Hematopoietic multipotent progenitor cell treated with erythropoietin and hydrocortisone succinate and interleukin-3 and kit ligand, for 17 days (in vitro differentiated cells): ENCODE data around the gene TMPRSS13.
"Not testable (repeated sequence)": the region's sequence is repeated elsewhere in the genome, so short reads cannot be mapped to it uniquely, and the experiment has no call there.

ENCODE experiments used
- DNase-seq: peaks from one replicate; pipeline ENCODE4 v3.0.0-alpha.2; 2015; ENCODE audit warnings: low spot score

Gene TMPRSS13

DNA sequence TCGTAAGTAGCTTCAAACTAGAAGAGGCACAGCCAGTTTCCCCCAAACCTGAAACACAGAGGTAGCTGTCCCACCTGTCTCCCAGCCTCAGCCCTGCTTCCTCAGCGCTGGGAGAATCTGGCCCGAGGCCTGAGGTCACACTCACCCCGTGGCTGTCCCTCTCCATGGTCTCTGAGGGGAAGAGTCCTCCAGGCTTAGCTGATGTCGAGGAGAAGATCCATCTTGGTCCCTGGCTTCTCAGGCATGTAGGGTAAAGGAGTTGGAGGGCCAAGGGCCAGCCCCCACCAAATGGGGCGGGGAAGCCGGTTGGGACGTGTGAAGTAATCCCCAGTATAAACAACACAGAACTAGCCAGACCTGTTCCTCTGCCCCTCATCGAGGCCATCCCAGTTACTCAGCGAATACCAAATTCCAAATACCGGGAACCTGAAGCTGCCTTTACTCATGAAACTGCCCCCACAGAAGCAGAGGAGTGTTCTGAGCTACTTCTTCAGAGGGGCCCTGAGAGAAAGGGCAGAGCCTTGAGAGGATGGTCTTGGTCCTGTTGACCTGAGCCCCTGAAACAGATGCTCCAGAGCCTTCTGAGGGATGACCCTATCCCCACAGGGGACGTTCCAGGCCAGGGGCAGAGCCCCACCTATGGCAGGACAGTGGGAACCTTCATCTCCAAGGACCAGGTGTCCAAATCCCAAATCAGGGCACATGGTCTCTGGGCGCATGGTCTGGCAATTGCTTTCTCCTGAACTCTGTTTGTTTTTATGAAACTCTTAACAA is at the start of gene TMPRSS13:
Gene TMPRSS13 (minus strand): TSS at position 261 of the 774 bp plus-strand sequence. CDS start 95 bp downstream, at position 166.
- no peak for DNase-seq

DNA sequence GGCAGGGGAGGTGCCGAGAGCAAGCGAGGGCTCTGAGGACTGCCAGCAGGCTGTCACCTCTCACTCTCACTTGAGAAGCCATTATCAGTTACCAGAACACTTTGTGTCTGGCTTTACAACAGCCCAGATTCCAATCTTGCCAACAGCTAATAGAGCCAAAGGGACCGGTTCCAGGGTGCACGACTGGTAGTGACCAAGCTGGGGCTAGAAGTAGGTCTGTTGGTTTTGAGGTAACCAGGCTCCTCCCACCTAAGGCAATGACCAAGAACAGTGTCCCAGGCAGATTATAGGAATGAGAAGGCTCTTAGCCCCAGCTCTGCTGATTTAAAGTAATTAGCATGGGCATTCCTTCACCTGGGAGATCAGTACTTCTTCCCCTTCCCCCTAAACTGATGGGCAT is 49.8 kb upstream of the TMPRSS13 start:
- no peak for DNase-seq

DNA sequence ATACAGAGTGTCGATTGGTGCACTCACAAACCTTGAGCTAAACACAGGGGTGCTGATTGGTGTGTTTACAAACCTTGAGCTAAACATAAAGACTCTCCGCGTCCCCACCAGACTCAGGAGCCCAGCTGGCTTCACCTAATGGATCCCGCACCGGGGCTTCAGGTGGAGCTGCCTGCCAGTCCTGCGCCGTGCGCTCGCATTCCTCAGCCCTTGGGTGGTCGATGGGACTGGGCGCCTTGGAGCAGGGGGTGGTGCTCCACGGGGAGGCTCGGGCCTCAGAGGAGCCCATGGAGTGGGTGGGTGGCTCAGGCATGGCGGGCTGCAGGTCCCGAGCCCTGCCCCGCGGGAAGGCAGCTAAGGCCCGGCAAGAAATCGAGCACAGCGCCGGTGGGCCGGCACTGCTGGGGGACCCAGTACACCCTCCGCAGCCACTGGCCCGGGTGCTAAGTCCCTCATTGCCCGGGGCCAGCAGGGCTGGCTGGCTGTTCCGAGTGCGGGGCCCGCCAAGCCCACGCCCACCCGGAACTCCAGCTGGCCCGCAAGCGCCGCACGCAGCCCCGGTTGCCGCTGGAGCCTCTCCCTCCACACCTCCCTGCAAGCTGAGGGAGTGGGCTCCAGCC is 49.2 kb upstream of the TMPRSS13 start:
- DNase-seq, result not testable (repeated sequence)

DNA sequence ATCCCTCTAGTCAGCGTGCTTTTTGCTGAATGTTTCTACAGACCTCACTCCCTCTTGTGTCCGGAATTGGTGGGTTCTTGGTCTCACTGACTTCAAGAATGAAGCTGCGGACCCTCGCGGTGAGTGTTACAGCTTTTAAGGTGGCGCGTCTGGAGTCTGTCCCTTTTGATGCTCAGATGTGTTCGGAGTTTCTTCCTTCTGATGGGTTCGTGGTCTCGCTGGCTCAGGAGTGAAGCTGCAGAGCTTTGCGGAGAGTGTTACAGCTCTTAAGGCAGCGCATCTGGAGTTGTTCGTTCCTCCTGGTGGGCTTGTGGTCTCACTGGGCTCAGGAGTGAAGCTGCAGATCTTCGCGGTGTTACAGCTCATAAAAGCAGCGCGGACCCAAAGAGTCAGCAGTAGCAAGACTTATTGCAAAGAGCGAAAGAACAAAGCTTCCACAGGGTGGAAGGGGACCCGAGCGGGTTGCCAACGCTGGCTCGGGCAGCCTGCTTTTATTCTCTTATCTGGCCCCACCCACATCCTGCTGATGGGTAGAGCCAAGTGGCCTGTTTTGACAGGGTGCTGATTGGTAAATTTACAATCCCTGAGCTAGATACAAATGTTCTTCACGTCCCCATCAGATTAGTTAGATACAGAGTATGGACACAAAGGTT is 48.5 kb upstream of the TMPRSS13 start:
- DNase-seq, result not testable (repeated sequence)

DNA sequence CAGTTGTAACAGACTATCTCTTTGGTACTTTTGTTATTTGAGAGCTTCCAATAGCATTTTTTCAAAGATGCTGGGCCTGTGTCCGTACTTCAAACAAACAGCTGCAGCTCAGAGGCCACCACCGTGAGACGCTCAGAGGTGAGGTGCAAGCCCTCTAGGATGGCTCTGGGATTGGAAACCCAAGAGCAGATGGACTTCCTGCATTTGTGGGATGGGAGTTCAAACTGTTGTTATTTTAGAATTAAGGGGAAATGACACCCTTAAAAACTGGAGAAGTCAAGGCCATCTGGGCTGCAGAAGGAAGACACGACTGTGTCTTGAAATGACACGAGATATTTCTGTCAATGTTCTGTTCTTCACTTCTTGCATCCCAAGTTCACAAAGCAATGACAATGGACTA is 47.8 kb upstream of the TMPRSS13 start:
- no peak for DNase-seq

DNA sequence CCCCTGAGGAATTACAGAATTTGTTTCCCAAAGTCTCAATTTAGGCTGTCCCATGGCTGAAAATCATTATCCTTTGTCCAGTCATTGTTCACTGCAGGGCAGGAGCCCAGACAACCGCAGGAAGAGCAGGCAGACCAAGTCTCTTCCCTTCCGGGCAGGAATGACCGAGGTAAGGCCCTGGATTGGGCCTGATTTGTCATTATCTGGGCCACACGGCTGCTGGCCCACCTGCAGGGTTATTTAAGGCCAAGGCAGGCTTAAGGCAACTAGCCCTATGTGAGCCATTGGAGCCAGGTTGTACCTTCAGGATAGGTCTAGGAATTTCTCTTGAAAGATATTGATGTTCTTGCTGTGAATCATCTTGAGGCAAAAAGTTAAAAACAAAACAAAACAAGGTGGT is 47.2 kb upstream of the TMPRSS13 start:
- DNase-seq, result no peak

DNA sequence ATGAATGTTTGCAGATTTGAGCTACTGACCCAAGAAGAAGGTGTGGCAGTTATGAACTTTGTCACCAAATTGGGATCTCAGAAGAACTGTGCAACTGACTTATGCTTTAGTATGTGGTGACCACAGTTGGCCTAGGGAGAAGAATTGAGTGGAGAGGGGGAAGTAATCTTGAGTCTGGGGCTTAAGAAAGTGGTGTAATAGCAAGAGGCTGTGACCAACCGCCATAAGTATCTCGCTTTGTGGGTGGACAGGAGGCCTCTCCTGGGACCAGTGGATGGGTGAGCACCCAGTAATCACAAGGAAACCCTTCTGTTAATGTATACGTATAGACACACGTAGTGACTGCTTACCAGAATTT is 44.3 kb upstream of the TMPRSS13 start:
- DNase-seq, result no peak

DNA sequence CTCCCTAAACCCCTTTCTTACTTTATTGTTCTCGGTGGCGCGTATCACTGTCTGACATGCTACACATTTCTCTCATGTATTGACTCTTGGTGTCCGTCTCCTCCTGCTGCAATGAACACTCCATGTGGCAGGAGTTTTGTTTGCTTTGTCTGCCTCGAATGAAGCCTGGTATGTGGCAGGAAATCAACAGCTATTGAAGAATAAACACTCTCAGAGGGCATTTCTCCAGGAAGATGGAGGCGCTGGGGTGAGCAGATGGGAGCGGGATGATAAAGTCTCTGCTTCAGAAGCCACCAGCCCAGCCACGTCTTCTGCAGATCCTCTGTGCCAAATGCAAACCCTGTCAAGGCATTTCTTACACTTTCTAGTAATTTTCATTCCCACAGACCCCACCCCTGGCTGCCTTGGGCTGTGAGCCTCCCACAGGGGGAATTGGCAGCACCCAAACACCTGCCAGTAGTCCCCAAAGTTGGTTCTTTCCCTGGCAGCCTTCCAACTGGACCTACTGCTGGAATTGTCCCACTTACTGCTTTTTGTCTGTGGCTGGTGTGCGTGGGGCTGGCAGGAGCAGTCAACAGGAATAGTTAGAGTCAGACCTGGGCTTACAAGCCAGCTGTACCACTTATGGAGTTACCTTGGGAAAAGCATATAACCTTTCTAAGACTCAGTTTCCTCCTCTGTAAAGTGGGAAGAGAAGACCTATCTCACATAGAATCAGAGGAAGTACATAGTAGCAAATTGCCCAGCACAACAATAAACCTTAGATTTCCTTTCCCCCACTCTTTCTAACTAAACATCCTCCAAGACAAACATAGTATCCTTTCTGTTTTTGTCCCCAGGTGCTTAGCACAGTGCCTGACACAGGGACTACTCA is 43.7 kb upstream of the TMPRSS13 start:
- DNase-seq, result no peak

DNA sequence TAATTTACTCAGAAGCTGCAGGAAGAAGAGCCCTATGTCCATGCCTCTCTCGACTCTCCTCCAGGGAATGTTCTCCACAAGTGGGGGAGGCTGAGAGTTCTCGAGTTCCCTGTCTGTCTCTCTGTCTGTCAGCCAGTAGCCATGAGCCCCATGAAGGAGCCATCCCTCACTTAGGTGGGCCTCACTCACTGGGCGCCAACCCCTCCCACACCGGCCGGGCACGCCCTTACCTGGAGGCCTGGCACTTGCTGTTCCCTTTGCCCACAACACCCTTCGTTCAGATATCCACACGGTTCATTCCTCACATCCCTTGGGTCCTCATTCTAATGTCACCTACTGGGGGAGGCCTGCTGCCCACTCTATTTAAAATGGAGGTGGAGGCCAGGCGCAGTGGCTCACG is 42.8 kb upstream of the TMPRSS13 start:
- no peak for DNase-seq

DNA sequence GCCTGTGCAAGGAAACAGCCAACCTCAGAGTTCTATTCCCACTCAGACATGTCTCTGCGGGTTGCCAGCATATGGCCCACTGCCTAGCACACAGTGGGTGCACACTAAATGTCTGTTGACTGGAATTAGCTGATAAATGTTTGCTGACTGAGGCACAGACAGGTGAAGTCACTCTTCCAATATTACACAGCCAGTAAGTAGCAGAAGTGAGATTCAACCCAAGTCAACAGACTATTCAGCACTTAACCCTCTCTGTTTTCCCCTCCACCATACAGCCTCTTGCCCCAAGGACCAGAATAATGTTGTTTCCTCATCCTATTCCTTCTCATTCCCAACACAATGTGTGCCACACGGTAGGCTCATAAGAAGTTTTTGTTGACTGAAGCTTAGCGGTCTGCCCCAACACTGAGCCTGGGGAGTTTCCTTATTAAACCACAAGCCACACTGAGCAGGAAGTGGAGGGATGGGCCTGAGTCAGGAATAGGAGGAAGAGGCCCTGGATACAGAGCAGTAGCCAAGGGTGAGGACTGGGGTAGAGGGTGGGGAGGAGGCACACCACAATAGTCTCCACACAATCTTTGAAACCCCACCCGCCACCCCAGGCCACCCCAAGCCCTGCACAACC is 41.3 kb upstream of the TMPRSS13 start:
- DNase-seq, result no peak

DNA sequence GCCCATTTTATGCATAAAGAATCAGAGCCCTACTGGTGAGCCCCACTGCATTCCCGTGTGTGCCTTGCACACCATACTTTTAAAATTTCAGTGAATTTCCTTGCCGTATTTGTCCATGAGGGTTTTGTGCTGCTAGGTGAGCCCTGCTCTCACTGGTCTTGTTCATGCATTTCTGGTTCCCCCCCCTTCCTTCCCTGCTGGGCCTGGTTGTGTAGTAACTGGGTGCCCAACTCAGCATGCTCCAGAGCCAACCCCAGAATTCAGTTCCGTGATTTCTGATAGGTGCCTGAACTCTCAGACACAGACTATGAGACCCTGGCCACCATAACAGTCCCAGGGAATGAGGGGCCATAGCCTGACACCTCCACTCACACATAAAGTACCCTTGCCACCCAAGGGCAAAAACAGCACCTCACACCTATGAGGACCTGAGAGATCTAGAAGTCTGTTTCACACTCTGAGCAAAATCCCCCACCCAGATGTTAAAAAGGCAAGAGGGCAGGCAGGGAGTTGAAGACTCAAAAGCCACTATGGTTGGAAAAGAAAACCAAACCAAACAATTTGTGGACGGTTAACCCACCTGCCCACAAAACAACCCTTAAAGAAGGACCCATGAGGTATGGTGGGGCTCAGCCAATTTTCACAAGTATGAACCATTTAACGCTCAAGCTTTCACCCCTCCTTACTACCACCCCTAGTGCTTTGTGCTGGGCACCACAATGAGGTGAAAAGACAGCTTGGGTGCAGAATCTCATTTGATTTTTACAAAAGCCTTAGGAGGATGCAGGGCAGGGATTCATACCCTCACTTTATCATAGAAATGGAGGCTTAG is 40.2 kb upstream of the TMPRSS13 start:
- no peak for DNase-seq

DNA sequence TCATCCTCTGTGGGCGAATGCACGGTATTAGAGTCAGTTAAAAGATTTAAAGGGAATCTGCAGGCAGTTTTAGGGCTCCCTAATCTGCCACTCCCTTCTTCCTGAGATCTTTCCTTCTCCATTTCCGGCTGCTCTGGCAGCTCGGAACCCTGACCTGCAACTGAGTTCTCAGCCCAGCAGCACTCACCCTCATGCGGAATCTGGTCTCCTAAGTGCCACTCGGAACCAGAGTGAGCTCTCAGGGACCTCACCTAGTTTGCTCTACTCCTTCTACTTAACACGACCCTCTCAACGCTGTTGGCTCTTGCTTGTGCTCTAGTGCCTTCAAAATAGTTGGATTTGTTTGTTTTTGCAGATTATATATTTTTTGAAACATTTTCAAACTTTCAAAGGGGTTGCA is 37.7 kb upstream of the TMPRSS13 start:
- no peak for DNase-seq

DNA sequence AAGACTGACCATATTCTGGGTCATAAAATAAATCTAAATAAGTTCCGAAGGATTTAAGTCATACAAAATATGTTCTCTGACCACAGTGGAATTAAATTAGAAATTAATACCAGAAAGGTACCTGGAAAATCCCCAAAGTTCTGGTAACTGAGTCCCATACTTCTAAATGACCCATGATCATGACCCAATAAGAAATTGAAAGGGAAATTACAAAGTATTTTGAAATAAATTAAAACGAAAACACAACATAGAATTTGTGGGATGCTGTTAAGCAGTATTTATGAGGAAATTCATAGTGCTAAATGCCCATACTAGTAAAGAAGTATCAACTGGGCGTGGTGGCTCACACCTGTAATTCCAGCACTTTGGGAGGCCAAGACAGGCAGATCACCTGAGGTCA is 33.6 kb upstream of the TMPRSS13 start:
- no peak for DNase-seq

DNA sequence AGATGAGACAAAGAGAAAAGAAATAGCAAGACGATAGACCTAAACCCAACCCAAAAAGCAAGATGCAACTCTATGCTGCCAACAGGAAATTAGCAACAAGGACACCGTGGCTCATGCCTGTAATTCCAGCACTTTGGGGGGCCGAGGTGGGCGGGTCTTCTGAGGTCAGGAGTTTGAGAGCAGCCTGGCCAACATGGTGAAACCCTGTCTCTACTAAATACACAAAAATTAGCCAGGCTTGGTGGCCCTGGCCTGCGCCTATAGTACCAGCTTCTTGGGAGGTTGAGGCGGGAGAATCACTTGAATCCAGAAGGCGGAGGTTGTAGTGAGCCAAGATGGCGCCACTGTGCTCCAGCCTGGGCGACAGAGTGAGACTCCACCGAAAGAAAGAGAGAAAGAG is 32.7 kb upstream of the TMPRSS13 start:
- no peak for DNase-seq

DNA sequence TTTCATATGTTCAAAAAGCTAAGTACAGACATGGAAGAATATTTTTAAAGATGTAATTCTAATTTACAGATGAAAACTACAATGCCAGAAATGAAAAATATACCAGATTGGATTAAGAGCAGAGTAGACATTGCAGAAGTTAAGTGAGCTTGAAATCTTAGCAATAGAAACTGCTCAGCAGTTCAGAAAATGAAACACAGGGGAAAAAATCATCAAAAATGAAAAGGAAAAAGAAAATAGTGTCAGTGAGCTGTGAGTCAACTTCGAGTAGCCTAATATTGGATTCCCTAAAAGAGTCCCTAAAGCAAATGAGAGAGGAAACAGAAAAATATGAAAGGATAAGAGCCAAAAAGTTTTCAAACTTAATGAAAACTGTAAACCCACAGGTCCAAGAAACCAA is 31.2 kb upstream of the TMPRSS13 start:
- no peak for DNase-seq

DNA sequence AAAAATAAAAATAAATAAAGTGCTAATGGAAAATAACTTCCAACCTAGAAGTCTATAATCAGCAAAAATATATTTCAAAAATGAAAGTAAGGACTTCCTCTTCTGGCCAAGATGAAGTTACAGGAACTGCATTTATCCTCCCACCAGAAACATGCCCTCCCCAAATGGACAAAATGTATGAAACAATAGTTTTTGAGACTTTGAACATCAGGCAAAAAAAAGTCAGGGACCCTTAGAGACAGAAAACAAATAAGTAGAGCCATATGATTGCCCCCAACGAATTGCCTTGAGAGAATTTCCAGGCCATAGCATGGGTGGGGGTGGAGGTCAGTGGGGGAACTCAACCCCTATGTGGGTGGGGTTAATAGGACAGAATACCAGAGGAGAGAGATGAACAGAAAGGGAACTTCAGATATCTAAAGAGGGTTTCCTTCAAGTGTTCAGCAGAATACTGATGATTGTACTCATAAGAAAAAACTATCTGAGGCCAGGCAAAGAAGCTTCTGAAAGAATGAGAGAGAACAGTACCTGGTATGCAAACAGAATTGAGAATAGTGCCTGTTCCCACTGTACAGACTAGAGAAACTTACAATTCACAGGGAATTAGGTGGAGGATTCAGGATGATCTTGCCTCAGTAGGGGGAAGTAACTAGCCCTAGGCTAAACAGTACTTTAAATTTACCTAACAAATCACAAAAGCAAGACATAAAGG is 30.4 kb upstream of the TMPRSS13 start:
- no peak for DNase-seq

DNA sequence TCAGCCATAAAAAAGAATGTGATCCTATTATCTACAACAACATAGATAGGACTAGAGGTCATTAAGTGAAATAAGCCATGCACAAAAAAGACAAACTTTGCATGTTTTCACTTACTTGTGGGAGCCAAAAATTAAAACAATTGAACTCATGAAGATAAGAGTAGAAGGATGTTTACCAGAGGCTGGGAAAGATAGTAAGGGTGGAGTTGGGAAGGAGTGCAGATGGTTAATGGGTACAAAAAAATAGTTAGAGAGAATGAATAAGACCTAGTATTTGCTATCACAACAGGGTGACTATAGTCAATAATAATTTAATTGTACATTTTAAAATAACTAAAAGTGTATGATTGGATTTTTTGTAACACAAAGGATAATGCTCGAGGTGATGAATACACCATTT is 29.7 kb upstream of the TMPRSS13 start:
- no peak for DNase-seq

DNA sequence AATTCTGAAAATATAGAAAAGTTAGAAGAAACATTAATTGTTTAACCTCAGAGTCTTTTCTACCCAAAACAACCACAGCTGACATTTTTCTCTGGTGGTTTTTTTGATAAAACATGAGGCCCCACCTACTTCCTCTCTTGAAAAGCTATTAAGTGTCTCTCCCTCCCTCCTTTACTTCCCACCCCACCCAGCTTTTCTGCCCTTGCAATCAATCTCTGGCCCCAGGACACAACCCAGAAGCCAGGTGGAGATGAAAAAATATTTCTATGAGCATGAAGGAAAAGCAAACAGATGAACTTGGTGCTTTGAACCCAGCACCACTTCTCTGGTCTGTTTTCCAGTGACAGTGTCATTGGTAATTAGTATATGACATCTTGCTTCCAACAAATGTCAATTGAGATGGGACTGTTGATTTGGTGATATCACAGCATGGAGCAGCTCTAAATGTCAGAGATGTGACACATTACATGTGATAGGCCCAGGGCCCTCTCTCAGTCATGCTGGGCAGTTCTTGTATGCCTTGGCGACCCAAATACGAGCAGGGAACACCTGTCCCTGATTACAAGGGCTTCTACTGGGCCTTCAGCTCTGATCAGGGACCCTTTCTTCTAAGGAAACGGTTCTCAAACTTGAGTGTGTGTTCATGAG is 23.9 kb upstream of the TMPRSS13 start:
- no peak for DNase-seq

DNA sequence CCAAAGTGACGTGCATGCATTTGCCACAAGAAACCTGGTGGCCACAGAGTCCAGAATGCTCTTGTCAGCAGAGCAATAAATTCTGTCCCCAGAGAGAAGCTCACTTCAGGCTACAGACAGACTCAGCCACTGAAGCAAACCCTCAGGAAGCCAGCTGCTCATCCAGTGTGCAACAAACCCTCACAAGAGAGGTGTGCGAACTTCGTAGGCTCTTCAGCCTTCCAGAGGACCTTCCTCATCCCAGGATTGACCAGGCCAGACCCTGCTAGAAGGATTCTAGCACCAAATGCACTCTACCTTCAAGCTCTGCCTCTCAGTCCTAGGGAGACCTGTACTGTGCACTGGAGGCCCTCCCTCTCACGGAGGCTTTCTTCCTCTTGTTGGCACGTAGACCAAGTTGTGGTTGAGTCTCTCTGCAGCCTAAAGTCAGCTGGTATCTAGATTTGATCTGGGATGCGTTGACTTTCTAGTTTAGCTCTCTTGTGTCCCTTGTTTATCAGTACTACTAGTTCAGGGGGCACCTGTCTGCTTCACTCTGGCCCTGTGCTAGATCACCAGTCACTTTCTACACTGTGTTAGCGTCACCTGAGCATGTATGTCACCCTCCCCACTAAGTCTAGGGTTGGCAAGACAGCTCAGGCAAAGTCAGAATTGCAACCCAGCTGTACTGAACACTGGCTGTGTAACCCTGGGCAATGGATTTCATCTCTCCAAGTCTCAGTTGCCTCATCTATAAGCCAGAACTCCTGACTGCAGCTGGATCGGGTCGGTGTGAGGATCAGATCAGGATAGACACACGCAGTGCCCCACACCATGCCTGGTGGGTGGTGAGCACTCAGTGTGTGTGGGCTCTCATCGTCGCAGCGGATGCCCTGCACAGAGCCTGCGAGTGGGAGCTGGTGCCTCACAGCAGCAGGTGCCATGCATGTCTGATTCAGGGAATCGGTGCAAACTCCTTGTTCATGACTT is 22.1 kb upstream of the TMPRSS13 start:
- DNase-seq, result no peak
